Stimulated activated CD8-positive, alpha-beta memory T cell treated with anti-CD3 and anti-CD28 coated beads, Interleukin-4, amount 100 ng/mL, for 24 hours (primary cell): Measurements from ENCODE around the gene MYBPC3.
"Not testable (repeated sequence)": the region's sequence is repeated elsewhere in the genome, so short reads cannot be mapped to it uniquely, and the experiment has no call there.

Experiments used
- DNase-seq: peaks from one replicate; pipeline ENCODE4 v3.0.0-alpha.2; 2020; ENCODE audit warnings: low read depth

The MYBPC3 gene

GRCh38 chr11:47337229-47337924 is 15.1 kb downstream of the MYBPC3 start:
- no peak for DNase-seq

DNA sequence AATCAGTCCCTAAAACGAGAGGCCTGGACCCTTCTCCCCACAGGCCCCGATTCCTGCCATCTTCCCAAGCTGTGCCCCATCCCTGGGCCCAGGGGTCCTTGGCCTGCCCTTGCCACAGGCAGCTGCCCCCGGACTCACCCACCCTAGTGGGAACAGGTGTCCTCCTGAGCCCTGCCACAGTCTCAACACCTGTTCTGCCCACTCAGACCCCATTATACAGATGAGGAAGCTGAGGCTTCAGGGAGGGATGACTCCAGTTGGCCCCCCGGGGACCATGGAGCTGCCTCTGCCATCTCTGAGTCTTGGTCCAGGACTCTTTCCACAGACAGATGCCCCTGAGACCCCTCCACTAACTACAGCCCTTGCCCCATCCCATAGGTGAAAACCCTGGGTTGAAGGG is 15.9 kb downstream of the MYBPC3 start:
- DNase-seq = no peak

DNA sequence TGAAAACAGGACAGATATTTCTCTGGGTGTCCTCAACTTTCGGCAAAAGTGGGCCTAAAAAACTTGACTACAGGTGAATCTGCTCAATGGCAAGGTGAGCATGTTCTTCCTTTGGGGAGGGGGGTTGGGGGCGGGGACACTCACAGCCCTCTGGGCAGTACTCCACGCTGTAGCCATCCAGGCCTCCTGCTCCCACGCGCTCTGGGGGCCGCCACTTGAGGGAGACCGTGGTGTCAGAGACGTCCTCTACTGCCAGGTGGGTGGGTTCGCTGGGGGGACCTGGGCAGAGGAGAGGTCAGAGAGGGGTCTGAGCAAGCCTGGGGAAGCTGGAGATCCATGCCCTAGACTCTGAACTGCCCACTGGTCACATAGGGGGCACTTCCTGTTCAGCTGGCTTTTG is 16.8 kb downstream of the MYBPC3 start:
- no peak for DNase-seq

- not testable (repeated sequence) for DNase-seq
These were observed 17.6 kb downstream of the MYBPC3 start for GRCh38 chr11:47334699-47335411.

DNA sequence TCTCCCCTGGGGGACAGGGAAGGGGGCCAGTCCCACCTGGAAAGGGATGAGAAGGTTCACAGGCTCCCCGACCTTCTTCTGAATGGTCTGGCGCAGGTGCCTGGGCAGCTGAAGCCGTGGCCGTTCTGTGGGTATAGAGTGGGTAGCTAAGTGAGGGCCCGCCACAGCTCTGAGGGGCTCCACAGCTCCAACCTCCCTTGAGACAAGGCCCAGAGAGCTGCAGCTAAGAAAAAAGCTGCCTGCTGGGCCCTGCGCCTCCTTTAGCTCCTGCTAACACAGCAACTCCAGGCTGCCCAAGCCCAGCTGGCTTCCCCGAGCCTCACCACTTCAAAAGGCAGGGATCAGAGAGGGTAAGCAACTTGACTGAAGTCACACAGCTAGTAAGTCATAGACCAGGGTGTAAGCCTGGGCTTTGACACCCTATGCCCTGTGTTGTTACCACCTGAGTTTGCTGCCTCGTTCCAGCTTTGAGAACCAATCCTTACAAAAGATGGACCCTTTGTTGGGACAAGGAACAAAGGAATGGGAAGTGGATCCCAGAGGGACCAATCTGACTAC is 18.5 kb downstream of the MYBPC3 start:
- no peak for DNase-seq

DNA sequence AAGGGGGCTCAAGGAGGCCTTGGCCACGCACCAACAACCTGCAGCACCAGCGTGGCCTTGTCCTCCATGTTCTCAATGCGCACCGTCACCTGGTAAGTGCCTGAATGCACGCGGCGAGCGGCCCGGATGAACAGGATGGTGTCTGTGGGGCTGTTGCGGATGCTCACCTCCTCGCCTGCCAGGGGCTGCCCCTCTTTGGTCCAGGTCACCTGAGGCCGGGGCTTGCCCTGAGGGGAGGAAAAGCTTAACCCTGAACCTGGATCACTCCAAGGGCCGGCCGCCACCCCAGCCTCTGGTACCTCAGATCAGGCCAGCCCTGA is 19.0 kb downstream of the MYBPC3 start:
- DNase-seq = no peak

DNA sequence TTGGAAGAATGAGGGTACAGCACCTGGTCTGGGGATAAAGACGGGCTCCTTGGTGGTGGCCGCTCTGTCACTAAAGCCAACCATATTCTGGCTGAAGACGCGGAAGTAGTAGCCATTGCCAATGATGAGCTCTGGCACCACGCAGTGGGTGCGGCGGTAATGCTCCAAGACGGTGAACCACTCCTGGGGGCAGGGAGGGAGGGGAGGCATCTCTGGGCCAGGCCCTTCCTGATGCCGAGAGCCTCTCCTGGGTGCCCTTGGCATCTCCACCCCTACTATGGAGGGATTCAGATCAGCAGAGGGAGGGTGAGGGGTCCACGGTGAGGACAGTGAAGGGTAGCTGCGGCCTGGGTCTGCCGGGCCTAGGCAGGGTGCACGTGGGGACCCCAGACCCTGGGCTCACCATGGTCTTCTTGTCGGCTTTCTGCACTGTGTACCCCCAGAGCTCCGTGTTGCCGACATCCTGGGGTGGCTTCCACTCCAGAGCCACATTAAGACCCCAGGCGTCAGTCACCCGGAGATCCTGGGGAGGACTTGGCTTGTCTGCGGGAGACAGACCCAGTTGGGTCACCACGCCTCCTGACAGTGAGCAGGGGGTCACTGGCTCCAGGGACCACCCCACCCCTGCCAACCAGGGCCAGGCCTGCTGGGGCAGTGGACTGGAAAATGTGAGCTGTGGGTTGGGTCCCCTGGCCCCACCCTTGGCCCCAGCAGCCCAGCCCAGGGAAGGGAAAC is 19.5 kb downstream of the MYBPC3 start:
- no peak for DNase-seq

- no peak for DNase-seq
These were observed 20.2 kb downstream of the MYBPC3 start for GRCh38 chr11:47332303-47332711.

GRCh38 chr11:47331454-47332302 is 20.8 kb downstream of the MYBPC3 start:
- DNase-seq = no peak

DNA sequence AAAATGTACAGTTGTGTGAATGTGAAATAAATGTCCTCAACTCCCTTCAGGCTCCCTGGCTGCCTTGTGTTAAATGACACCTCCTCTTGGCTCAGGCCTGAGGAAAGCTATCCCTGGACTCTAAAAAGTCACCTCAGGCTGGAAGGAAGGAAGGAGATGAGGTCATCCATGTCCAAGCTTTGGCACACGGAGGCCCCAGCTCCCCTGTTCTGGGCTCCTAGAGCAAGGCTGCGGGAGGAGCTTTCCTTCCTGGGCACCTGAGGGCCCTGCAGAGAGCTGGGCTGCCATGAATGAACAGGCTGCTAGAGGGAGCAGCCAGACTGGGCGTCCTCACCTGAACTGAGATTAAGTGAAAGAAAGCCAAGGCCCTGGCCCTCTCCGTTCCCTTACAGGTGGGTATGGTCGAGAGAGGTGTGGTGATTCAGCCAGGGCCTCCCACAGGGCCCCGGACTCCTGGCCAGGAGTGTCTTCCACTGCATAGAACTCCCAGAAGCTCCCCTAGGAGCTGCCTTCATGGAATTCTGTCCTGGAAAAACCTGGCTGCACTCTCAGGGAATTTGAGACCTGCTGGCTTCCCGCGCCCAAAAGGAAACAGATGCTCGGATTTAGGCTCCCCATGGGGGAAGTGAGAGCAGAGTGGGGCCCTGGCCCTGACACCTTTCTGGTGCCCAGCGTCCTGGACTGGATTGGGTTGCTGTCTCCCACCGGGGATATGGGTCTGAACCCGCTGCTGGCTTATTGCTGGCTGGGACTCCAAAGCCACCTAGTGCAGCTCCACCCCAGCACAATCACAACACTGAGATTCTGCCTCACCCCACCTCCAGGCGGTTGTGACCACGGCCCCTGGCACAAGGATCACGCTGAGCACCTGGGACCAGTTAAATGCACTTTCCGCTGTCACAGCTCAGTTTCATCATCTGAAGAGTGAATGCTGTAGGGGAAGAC is 22.2 kb downstream of the MYBPC3 start:
- no peak for DNase-seq

DNA sequence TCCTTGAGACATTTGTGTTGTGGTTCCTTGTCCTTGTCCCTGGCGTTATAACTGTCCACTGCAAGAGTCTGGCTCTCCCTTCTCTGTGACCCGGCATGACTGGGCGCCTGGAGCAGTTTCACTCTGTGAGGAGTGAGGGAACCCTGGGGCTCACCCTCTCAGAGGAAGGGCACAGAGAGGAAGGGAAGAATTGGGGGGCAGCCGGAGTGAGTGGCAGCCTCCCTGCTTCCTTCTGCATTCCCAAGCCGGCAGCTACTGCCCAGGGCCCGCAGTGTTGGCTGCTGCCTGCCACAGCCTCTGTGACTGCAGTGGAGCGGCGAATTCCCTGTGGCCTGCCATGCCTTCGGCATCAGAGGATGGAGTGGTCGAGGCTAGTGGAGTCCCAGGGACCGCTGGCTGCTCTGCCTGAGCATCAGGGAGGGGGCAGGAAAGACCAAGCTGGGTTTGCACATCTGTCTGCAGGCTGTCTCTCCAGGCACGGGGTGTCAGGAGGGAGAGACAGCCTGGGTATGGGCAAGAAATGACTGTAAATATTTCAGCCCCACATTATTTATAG is 23.0 kb downstream of the MYBPC3 start:
- DNase-seq = no peak

- no peak for DNase-seq
These were observed 23.8 kb downstream of the MYBPC3 start for GRCh38 chr11:47328449-47329390.

GRCh38 chr11:47327949-47328348 is 24.6 kb downstream of the MYBPC3 start:
- no peak for DNase-seq

DNA sequence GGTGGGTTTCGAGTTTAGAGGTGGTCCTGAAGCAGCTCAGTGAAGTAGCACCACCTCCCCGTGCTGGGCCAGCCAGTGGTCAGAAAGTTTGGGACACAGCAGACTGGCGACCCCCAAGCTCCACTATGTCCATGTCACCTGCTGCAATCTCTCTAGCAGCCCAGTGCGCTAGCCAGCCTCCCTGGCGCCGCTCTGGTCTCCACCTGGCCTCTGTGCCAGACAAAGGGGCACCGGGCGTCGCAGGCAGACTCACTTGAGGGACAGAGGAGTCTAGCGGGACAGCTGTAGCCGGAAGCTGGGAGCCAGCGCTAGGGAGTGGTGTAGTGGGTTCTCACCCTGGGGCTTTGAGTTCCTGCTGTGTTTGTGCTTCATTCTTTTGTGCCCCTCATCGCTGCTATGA is 25.5 kb downstream of the MYBPC3 start:
- DNase-seq = no peak

- no peak for DNase-seq
These were observed 26.3 kb downstream of the MYBPC3 start for GRCh38 chr11:47326198-47326597.

GRCh38 chr11:47325271-47326041 is 27.0 kb downstream of the MYBPC3 start:
- DNase-seq = no peak

GRCh38 chr11:47324520-47324919 is 28.0 kb downstream of the MYBPC3 start:
- no peak for DNase-seq

- DNase-seq = no peak
These were observed 34.3 kb downstream of the MYBPC3 start for GRCh38 chr11:47318166-47318565.
